HEK293 (cell line): Measurements from ENCODE around the gene CTDSP2.

ENCODE experiments used
- EGR2 ChIP-seq: fragments of 450-650 bp; formaldehyde crosslinking; IDR thresholded peaks from 2 replicates; pipeline ENCODE4 v1.5.1; 2016; ENCODE audit warnings: low read depth, missing biosample characterization, missing genetic modification characterization
- KLF1 ChIP-seq: fragments of 450-650 bp; formaldehyde crosslinking; IDR thresholded peaks from 2 replicates; pipeline ENCODE4 v1.5.1; 2016; ENCODE audit warnings: missing biosample characterization, missing genetic modification characterization
- KLF7 ChIP-seq: fragments of 450-650 bp; formaldehyde crosslinking; IDR thresholded peaks from 2 replicates; pipeline ENCODE4 v1.5.1; 2016; ENCODE audit warnings: missing biosample characterization, missing genetic modification characterization, borderline replicate concordance
- SP7 ChIP-seq: fragments of 450-650 bp; formaldehyde crosslinking; IDR thresholded peaks from 2 replicates; pipeline ENCODE4 v1.5.1; 2016; ENCODE audit warnings: missing biosample characterization, missing genetic modification characterization
- ZNF138 ChIP-seq: fragments of 450-650 bp; formaldehyde crosslinking; IDR thresholded peaks from 2 replicates; pipeline ENCODE4 v1.5.1; 2016; ENCODE audit warnings: missing biosample characterization, missing genetic modification characterization, borderline replicate concordance
- ZNF202 ChIP-seq: fragments of 450-650 bp; formaldehyde crosslinking; IDR thresholded peaks from 2 replicates; pipeline ENCODE4 v1.5.1; 2016; ENCODE audit warnings: missing biosample characterization, missing genetic modification characterization, borderline replicate concordance
- ZNF266 ChIP-seq: fragments of 450-650 bp; formaldehyde crosslinking; IDR thresholded peaks from 2 replicates; pipeline ENCODE4 v1.5.1; 2016; ENCODE audit warnings: missing biosample characterization, missing genetic modification characterization, low read depth
- ZNF335 ChIP-seq: fragments of 450-650 bp; formaldehyde crosslinking; conservative IDR thresholded peaks from 2 replicates; pipeline ENCODE4 v1.5.1; 2016; ENCODE audit warnings: missing biosample characterization, missing genetic modification characterization
- ZNF391 ChIP-seq: fragments of 450-650 bp; formaldehyde crosslinking; IDR thresholded peaks from 2 replicates; pipeline ENCODE4 v1.5.1; 2016; ENCODE audit warnings: low read depth, missing biosample characterization, missing genetic modification characterization, borderline replicate concordance
- ZNF398 ChIP-seq: fragments of 450-650 bp; formaldehyde crosslinking; IDR thresholded peaks from 2 replicates; pipeline ENCODE4 v1.5.1; 2017; ENCODE audit warnings: missing biosample characterization, missing genetic modification characterization
- ZNF600 ChIP-seq: fragments of 450-650 bp; formaldehyde crosslinking; IDR thresholded peaks from 2 replicates; pipeline ENCODE4 v1.5.1; 2016; ENCODE audit warnings: missing biosample characterization, missing genetic modification characterization
- ZNF768 ChIP-seq: fragments of 450-650 bp; formaldehyde crosslinking; IDR thresholded peaks from 2 replicates; pipeline ENCODE4 v1.5.1; 2018; ENCODE audit warnings: missing biosample characterization, mild to moderate bottlenecking, missing genetic modification characterization
- ZSCAN18 ChIP-seq: fragments of 450-650 bp; formaldehyde crosslinking; IDR thresholded peaks from 2 replicates; pipeline ENCODE4 v1.5.1; 2016; ENCODE audit warnings: missing biosample characterization, missing genetic modification characterization
- ZSCAN30 ChIP-seq: fragments of 450-650 bp; IDR thresholded peaks from 2 replicates; pipeline ENCODE4 v1.5.1; 2018; ENCODE audit warnings: missing biosample characterization, mild to moderate bottlenecking, missing genetic modification characterization, moderate library complexity
- TF ChIP-seq, protein P1 (sequence below): fragments of 450-650 bp; formaldehyde crosslinking; conservative IDR thresholded peaks from 2 replicates; pipeline ENCODE4 v1.5.1; 2016; ENCODE audit warnings: low read depth, missing biosample characterization, missing genetic modification characterization
- TF ChIP-seq, protein P2 (sequence below): fragments of 450-650 bp; formaldehyde crosslinking; IDR thresholded peaks from 2 replicates; pipeline ENCODE4 v1.5.1; 2017; ENCODE audit warnings: missing biosample characterization, missing genetic modification characterization

CTDSP2 gene

GRCh38 chr12:57844709-57845477, 1.6 kb downstream of the CTDSP2 start (continued):
- TF ChIP-seq, protein P1, sequence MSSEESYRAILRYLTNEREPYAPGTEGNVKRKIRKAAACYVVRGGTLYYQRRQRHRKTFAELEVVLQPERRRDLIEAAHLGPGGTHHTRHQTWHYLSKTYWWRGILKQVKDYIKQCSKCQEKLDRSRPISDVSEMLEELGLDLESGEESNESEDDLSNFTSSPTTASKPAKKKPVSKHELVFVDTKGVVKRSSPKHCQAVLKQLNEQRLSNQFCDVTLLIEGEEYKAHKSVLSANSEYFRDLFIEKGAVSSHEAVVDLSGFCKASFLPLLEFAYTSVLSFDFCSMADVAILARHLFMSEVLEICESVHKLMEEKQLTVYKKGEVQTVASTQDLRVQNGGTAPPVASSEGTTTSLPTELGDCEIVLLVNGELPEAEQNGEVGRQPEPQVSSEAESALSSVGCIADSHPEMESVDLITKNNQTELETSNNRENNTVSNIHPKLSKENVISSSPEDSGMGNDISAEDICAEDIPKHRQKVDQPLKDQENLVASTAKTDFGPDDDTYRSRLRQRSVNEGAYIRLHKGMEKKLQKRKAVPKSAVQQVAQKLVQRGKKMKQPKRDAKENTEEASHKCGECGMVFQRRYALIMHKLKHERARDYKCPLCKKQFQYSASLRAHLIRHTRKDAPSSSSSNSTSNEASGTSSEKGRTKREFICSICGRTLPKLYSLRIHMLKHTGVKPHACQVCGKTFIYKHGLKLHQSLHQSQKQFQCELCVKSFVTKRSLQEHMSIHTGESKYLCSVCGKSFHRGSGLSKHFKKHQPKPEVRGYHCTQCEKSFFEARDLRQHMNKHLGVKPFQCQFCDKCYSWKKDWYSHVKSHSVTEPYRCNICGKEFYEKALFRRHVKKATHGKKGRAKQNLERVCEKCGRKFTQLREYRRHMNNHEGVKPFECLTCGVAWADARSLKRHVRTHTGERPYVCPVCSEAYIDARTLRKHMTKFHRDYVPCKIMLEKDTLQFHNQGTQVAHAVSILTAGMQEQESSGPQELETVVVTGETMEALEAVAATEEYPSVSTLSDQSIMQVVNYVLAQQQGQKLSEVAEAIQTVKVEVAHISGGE: 0 out of 2 replicates have a peak, but pooled peaks have one; percentile 39
- TF ChIP-seq ZNF768 (tag by site-specific recombination) (no peak), ZSCAN30 (tag by site-specific recombination) (peak; percentile 40; the same call in 1 of the 2 replicates), ZNF600 (peak; percentile 38; the same call in 1 of the 2 replicates), SP7 (tag by site-specific recombination) (no peak), EGR2 (tag by site-specific recombination) (peak; percentile 17; the same call in 1 of the 2 replicates), ZNF335 (tag by site-specific recombination) (no peak), KLF1 (tag by site-specific recombination) (peak; percentile 11; the same call in 1 of the 2 replicates), ZNF266 (no peak), ZNF391 (tag by site-specific recombination) (no peak), ZNF398 (tag by site-specific recombination) (peak; percentile 68), KLF7 (tag by site-specific recombination) (no peak), ZNF202 (no peak), ZNF138 (no peak), ZSCAN18 (no peak)
- TF ChIP-seq, protein P2, sequence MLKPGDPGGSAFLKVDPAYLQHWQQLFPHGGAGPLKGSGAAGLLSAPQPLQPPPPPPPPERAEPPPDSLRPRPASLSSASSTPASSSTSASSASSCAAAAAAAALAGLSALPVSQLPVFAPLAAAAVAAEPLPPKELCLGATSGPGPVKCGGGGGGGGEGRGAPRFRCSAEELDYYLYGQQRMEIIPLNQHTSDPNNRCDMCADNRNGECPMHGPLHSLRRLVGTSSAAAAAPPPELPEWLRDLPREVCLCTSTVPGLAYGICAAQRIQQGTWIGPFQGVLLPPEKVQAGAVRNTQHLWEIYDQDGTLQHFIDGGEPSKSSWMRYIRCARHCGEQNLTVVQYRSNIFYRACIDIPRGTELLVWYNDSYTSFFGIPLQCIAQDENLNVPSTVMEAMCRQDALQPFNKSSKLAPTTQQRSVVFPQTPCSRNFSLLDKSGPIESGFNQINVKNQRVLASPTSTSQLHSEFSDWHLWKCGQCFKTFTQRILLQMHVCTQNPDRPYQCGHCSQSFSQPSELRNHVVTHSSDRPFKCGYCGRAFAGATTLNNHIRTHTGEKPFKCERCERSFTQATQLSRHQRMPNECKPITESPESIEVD (tag by site-specific recombination): no peak
